HepG2 (cell line): ENCODE measurements around the gene OPRD1. TPM values are rescaled to one million over a fixed set of nuclear protein-coding genes. Genes with fewer than 3 reads are reported as not detected.

Source experiments
- ARNT2 ChIP-seq: sonication (generic); formaldehyde crosslinking; IDR thresholded peaks from 2 replicates; pipeline ENCODE4 v1.8.0; 2022; ENCODE audit warnings: mild to moderate bottlenecking, low read depth, missing genetic modification reagents, moderate library complexity
- ATF6 ChIP-seq: sonication (generic); formaldehyde crosslinking; conservative IDR thresholded peaks from 2 replicates; pipeline ENCODE4 v1.4.0; 2020; ENCODE audit warnings: missing genetic modification reagents
- FOXJ3 ChIP-seq: sonication (generic); formaldehyde crosslinking; IDR thresholded peaks from 2 replicates; pipeline ENCODE4 v1.4.0; 2020; ENCODE audit warnings: missing genetic modification reagents, mild to moderate bottlenecking, borderline replicate concordance
- HIVEP1 ChIP-seq: sonication (generic); formaldehyde crosslinking; IDR thresholded peaks from 2 replicates; pipeline ENCODE4 v1.4.0; 2020; ENCODE audit warnings: mild to moderate bottlenecking, missing genetic modification reagents
- HMG20B ChIP-seq: conservative IDR thresholded peaks from 2 replicates; pipeline ENCODE4 v1.6.1; 2016; ENCODE audit warnings: missing genetic modification reagents, missing compliant biosample characterization
- KDM5A ChIP-seq: fragments of 200-600 bp; sonication (generic); IDR thresholded peaks from 2 replicates; pipeline ENCODE4 v1.7.0; 2018; ENCODE audit warnings: antibody characterized with exemption, mild to moderate bottlenecking, low read length, borderline replicate concordance
- NFIB ChIP-seq: sonication (generic); formaldehyde crosslinking; IDR thresholded peaks from 2 replicates; pipeline ENCODE4 v1.9.0; 2021; ENCODE audit warnings: missing genetic modification reagents, mild to moderate bottlenecking, borderline replicate concordance
- NR2F2 ChIP-seq: IDR thresholded peaks from 2 replicates; pipeline ENCODE4 v1.6.1; 2012; ENCODE audit warnings: low read depth, inconsistent platforms, borderline replicate concordance
- PCBP2 ChIP-seq: fragments of 200-400 bp; formaldehyde crosslinking; optimal IDR thresholded peaks from 2 replicates; pipeline ENCODE3; 2018; ENCODE audit warnings: low read length, low read depth; ENCODE audit not compliant: poor library complexity, severe bottlenecking
- PHF8 ChIP-seq: sonication (generic); formaldehyde crosslinking; IDR thresholded peaks from 2 replicates; pipeline ENCODE4 v1.5.0; 2020; ENCODE audit warnings: missing genetic modification reagents
- RXRA ChIP-seq: sonication (generic); formaldehyde crosslinking; IDR thresholded peaks from 2 replicates; pipeline ENCODE4 v1.5.1; 2020; ENCODE audit warnings: missing genetic modification reagents
- SP140L ChIP-seq: sonication (generic); formaldehyde crosslinking; IDR thresholded peaks from 2 replicates; pipeline ENCODE4 v1.4.0; 2020; ENCODE audit warnings: missing genetic modification reagents, borderline replicate concordance
- TBX2 ChIP-seq: sonication (generic); formaldehyde crosslinking; IDR thresholded peaks from 2 replicates; pipeline ENCODE4 v1.5.0; 2020; ENCODE audit warnings: missing genetic modification reagents, mild to moderate bottlenecking, borderline replicate concordance
- YEATS4 ChIP-seq: sonication (generic); formaldehyde crosslinking; IDR thresholded peaks from 2 replicates; pipeline ENCODE4 v1.4.0; 2020; ENCODE audit warnings: missing genetic modification reagents, borderline replicate concordance
- ZBTB38 ChIP-seq: sonication (generic); formaldehyde crosslinking; IDR thresholded peaks from 2 replicates; pipeline ENCODE4 v1.5.1; 2020; ENCODE audit warnings: mild to moderate bottlenecking, missing genetic modification reagents
- ZNF503 ChIP-seq: sonication (generic); formaldehyde crosslinking; IDR thresholded peaks from 2 replicates; pipeline ENCODE4 v1.4.0; 2020; ENCODE audit warnings: missing genetic modification reagents
- ZNF768 ChIP-seq: sonication (generic); formaldehyde crosslinking; IDR thresholded peaks from 2 replicates; pipeline ENCODE4 v1.4.0; 2020; ENCODE audit warnings: missing genetic modification reagents
- ZNF777 ChIP-seq: sonication (generic); formaldehyde crosslinking; IDR thresholded peaks from 2 replicates; pipeline ENCODE4 v1.4.0; 2020; ENCODE audit warnings: missing genetic modification reagents
- ZNF782 ChIP-seq: sonication (generic); formaldehyde crosslinking; IDR thresholded peaks from 2 replicates; pipeline ENCODE4 v1.4.0; 2020; ENCODE audit warnings: missing genetic modification reagents, mild to moderate bottlenecking, borderline replicate concordance
- ZNF800 ChIP-seq: sonication (generic); formaldehyde crosslinking; IDR thresholded peaks from 2 replicates; pipeline ENCODE4 v1.4.0; 2020; ENCODE audit warnings: missing genetic modification reagents
- polyA plus RNA-seq, 8 experiments: library from polyadenylated mRNA; depleted of rRNA in 3 of 8; stranded (reverse) in 7 of 8; unstranded in 1 of 8; fragments of >200 nt; fragmentation: Illumina TruSeq in 4 of 8; extraction: Trizol in 4 of 8; gene quantifications; 2 replicates each; pipeline versions ENCODE4 v1.2.1 to v1.2.3, GENCODE V29; 2011 to 2016; ENCODE audit warnings: low read depth in 4 of 8, missing spikeins in 1 of 8, mixed read lengths in 1 of 8; ENCODE audit not compliant: insufficient read depth in 1 of 8
- total RNA-seq, 5 experiments: library from RNA; depleted of rRNA; stranded (reverse); fragments of >200 nt; fragmentation: Illumina TruSeq; extraction: Trizol; gene quantifications; 2 replicates each; pipeline ENCODE4 v1.2.3, GENCODE V29; 2016; ENCODE audit warnings: low read depth in 1 of 5
- TF ChIP-seq, protein P1 (sequence below): sonication (generic); formaldehyde crosslinking; IDR thresholded peaks from 2 replicates; pipeline ENCODE4 v1.8.1; 2023; ENCODE audit warnings: mild to moderate bottlenecking, moderate library complexity, missing genetic modification reagents

Gene OPRD1
- total and polyA plus RNA-seq, 2 of the 13 experiments (the other 11 are each of a cell fraction or from before 2014, with no cell fraction given), result 0.02 to 0.03 TPM

- 0 out of 2 replicates have a peak, but pooled peaks have one; percentile 3 for TF ChIP-seq ZNF800 (CRISPR knock-in tag)
- peak; percentile 36; the same call in 1 of the 2 replicates for TF ChIP-seq RXRA (CRISPR knock-in tag)
- no peak for TF ChIP-seq ZBTB38 (CRISPR knock-in tag)
- TF ChIP-seq ZNF782 (CRISPR knock-in tag), result peak; percentile 41; the same call in 1 of the 2 replicates
- TF ChIP-seq HIVEP1, result peak; percentile 50; the same call in 1 of the 2 replicates
- 0 out of 2 replicates have a peak, but pooled peaks have one; percentile 20 for TF ChIP-seq YEATS4
- TF ChIP-seq ARNT2 (CRISPR knock-in tag), result no peak
- no peak for TF ChIP-seq PCBP2
- TF ChIP-seq, protein P1, sequence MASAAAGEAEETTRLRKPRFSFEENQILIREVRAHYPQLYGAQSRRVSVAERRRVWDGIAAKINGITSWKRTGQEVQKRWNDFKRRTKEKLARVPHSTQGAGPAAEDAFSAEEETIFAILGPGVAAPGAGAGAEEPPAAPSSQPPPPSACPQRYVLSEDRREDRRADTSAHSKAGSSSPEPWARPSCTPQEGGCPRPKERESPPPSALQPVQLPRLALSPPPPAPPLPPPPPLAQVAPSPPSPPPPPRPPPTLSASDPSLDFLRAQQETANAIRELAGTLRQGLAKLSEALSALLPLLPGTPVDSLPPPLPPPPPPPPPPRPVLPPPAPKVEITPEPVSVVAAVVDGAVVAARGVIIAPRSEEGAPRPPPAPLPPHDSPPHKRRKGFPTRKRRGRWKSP (CRISPR knock-in tag), result 0 out of 2 replicates have a peak, but pooled peaks have one; percentile 41
- TF ChIP-seq HMG20B (CRISPR knock-in tag), result no peak
- peak; percentile 45 for TF ChIP-seq ZNF768 (CRISPR knock-in tag)
- no peak for TF ChIP-seq SP140L
- TF ChIP-seq ZNF503 (CRISPR knock-in tag), result no peak
- peak; percentile 26 for TF ChIP-seq ZNF777 (CRISPR knock-in tag)
- TF ChIP-seq PHF8 (CRISPR knock-in tag), result no peak
- TF ChIP-seq NFIB (CRISPR knock-in tag), result no peak
- TF ChIP-seq ATF6 (CRISPR knock-in tag), result 0 out of 2 replicates have a peak, but pooled peaks have one; percentile 14
- TF ChIP-seq KDM5A, result 0 out of 2 replicates have a peak, but pooled peaks have one; percentile 3
- TF ChIP-seq TBX2 (CRISPR knock-in tag), result peak; percentile 19; the same call in 1 of the 2 replicates
- no peak for TF ChIP-seq NR2F2
- TF ChIP-seq FOXJ3 (CRISPR knock-in tag), result no peak
Measured at GRCh38 chr1:28915031-28915895, 103.3 kb downstream of the OPRD1 start (continued).
